Dedifferentiated amniotic fluid mesenchymal stem cell (primary cell): ENCODE measurements around the gene MATN4.
A peak's percentile ranks its signal among the peaks of the same experiment; 100 is the strongest.

Experiments
- DNase-seq: peaks from one replicate; pipeline ENCODE4 v3.0.0-alpha.2; 2016; ENCODE audit errors: extremely low spot score

MATN4 gene

DNA sequence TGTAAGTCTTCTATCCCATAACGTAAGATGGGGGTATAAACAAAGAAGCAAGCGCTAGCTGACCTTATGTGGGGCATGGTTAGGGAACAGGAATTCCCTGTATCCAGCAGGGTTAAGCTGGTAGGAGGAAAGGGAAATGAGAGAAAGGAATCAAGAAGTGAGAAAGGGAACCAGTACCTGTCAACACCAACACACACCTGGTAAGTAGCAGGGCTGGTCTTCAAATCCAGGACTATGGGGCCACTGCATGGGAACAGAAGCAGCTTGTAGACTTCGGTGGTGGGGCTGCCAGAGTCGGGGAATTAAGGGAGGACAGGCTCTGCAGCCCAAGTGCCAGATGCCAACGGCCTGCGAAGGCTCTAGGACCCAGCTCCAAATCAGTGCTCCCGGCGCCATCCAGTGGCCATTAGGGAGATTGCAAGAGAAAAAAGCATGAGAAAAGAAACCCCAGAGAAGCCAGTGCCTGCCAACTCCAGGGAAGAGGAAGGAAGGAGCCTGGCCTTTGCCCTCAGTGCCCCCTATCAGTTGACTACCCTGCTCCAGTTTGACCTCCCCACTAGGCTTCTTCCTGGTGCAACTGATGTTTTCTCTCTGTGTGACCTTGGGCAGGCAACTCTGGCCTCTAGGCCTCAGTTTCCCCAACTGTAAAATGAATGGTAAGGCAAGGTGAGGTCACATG lies 17.3 kb downstream of the MATN4 start:
- peak; percentile 84 for DNase-seq

GRCh38 chr20:45289942-45290676 lies 18.0 kb downstream of the MATN4 start:
- DNase-seq = no peak

GRCh38 chr20:45288860-45289259 lies 19.2 kb downstream of the MATN4 start:
- no peak for DNase-seq

- no peak for DNase-seq
These were observed 19.7 kb downstream of the MATN4 start for GRCh38 chr20:45288376-45288775.

DNA sequence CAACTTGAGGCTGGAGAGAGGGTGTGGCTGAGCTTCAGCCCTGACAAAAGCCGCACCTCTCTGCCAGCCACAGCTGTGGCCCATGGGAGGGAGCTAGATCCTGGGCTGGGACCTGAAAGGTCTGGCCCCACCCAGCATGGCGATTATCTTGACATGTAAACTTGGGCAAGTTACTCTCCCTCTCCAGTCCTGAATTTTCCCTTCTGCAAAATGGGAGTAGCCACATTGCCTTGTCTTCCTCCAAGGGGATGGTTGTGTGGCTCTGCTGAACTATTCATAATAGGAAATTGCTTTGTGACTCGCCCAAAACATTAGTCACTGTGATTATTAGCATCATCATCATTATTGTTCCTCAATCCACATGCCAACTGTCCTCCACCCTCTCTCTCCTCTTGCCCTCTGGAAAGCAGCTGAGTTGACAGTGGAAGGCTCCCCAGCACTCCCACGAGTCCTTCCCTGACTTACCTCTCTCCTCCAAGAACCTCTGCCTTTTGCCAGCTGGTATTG lies 24.5 kb downstream of the MATN4 start:
- DNase-seq = no peak

GRCh38 chr20:45282700-45283550 lies 25.2 kb downstream of the MATN4 start:
- DNase-seq = no peak

- DNase-seq = no peak
These were observed 28.1 kb downstream of the MATN4 start for GRCh38 chr20:45279992-45280391.

DNA sequence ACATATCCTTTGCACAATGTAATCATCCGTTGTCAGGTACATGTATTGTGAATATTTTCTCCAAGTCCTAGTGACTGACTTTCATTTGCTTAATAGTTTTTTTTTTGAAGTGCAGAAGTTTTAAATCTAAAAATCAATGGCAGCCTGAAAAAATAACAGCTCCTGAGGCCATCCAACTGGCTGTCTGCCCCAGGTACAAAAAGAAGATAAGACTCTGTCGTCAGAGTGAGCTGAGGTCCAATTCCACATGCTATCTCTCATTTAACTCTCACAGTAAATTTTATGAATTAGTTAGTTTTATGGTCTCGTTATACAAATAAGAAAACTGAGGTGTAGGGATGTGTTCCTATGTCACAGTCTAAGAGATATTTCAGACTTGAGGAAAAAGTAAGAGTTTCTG lies 32.8 kb downstream of the MATN4 start:
- DNase-seq = no peak

DNA sequence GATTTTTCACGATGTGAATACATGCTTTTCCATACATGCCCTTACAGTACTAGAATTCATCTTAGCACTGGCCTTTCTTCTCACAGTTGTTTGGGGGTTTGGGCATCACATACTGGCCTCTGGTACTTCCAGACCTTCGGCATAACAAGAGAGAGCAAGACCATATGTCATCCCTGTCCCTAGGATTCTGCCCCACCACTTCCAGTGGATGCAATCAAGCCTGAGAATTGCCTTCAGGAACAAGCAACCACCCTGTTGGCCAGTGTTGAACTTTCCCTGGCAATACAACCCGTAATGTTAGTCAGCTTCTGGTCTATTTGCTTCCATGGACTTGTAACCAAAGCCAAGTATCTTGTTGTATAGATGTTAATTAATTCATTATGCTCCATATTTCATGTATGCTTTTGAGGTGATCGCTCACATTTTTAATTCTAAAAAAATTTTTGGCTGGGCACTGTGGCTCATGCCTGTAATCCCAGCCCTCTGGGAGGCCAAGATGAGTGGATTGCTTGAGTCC lies 38.3 kb downstream of the MATN4 start:
- no peak for DNase-seq

- DNase-seq = no peak
These were observed 39.0 kb downstream of the MATN4 start for GRCh38 chr20:45269056-45269455.

- DNase-seq = no peak
These were observed 39.6 kb downstream of the MATN4 start for GRCh38 chr20:45268531-45268930.

- no peak for DNase-seq
These were observed 41.1 kb downstream of the MATN4 start for GRCh38 chr20:45266977-45267376.

DNA sequence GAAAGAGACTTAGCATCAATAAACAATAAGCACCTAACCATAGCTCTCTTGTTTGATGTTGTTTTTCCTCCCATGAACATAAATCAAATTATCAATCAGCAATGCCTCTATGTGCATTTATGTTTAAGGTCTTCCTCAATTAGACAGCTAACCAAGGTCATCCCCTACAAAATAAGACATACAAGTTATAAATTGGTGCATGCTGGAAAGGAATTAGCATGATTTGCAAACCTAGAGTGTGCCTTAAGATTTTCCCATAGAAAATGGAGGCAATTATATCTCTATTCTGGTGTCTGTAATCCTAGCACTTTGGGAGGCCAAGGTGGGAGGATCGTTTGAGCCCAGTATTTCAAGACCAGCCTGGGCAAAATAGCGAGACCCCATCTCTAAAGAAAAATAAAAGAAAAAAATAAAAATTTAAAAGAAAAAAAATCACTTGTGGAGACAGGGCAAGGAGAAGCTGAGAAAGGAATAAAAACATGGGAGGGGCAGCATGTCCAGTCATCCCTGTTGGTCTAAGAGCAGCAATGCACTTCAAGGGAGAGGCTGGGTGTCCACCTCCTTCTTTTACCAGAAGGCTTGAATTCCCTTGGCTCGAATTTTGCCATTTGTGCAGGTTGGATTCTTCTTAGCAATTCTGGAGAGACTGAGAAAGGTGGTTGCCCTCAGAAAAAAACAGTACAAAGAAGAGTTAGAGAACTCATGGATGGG lies 44.4 kb downstream of the MATN4 start:
- DNase-seq = no peak

GRCh38 chr20:45258664-45259063 lies 49.4 kb downstream of the MATN4 start:
- no peak for DNase-seq

DNA sequence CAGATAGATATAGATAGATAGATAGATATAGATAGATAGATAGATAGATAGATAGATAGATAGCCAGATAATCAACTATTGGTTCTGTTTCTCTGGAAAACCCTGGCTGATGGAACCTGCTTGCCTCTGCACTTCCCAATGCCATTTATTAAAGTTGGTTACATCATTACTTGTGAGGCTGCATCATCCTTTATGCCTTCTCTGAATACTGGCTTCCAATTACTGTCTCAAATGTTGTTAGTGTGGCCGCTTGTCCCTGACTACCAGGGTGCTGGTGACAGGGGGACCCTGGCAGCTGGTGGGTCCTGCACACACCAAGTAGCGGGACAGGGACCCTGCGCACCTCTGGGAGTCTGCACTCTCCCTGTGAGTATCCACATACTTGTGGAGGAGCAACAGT lies 49.8 kb downstream of the MATN4 start:
- DNase-seq = no peak

- no peak for DNase-seq
These were observed 50.4 kb downstream of the MATN4 start for GRCh38 chr20:45257711-45258110.

GRCh38 chr20:45257161-45257560 lies 50.9 kb downstream of the MATN4 start:
- DNase-seq = no peak

- DNase-seq = peak; percentile 18
These were observed 53.5 kb downstream of the MATN4 start, which contains the start of gene SLPI for GRCh38 chr20:45254383-45255262. Gene SLPI, minus strand, starts transcription at chr20:45254564. Its CDS starts 21 bp downstream, at chr20:45254543.

DNA sequence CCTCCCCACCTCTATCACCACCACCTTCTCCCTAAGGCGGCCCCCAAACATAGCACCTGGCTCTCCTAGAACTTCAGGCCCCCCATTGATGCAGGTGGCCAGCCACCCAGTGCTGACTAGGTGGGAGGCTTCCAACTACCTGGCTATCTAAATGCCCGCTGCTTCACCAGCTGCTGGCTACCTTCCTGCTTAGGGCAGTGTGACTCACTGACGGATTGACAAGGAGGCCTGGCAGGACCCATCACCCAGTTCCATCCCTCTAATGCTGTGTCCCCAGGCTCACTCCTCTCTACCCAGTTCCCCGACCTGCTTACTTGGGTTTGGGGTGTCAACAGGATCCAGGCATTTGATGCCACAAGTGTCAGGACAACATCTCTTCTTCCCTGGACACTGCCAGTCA lies 54.8 kb downstream of the MATN4 start:
- DNase-seq = no peak

GRCh38 chr20:45251884-45252560 lies 56.1 kb downstream of the MATN4 start:
- DNase-seq = no peak
